Testis (tissue), 2 donors: Measurements from ENCODE around the gene MPO.

Experiments used
- POLR2A ChIP-seq: fragments of 450-650 bp; IDR thresholded peaks from one replicate; pipeline ENCODE4 v1.6.1; 2017; ENCODE audit warnings: antibody characterized with exemption, mild to moderate bottlenecking, moderate library complexity
- TF ChIP-seq, protein P1 (sequence below), 3 experiments: fragments of 450-650 bp in 2 of 3; fragments of 200-600 bp in 1 of 3; sonication (generic) in 1 of 3; IDR thresholded peaks; one replicate each; pipeline ENCODE4 v1.5.1; 2016 to 2019; ENCODE audit warnings: antibody characterized with exemption in 3 of 3, mild to moderate bottlenecking in 2 of 3, moderate library complexity in 1 of 3

- TF ChIP-seq, protein P1, sequence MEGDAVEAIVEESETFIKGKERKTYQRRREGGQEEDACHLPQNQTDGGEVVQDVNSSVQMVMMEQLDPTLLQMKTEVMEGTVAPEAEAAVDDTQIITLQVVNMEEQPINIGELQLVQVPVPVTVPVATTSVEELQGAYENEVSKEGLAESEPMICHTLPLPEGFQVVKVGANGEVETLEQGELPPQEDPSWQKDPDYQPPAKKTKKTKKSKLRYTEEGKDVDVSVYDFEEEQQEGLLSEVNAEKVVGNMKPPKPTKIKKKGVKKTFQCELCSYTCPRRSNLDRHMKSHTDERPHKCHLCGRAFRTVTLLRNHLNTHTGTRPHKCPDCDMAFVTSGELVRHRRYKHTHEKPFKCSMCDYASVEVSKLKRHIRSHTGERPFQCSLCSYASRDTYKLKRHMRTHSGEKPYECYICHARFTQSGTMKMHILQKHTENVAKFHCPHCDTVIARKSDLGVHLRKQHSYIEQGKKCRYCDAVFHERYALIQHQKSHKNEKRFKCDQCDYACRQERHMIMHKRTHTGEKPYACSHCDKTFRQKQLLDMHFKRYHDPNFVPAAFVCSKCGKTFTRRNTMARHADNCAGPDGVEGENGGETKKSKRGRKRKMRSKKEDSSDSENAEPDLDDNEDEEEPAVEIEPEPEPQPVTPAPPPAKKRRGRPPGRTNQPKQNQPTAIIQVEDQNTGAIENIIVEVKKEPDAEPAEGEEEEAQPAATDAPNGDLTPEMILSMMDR (IDR thresholded peaks at IDR 0.05) = no peak
- no peak for TF ChIP-seq POLR2A
Measured at GRCh38 chr17:58270476-58271215, 10.1 kb downstream of the MPO start.
